WTC11 (cell line): ENCODE data around the gene TMPRSS13. TPM values are rescaled to one million over a fixed set of nuclear protein-coding genes. Genes with fewer than 3 reads are reported as not detected.

Experiments used
- ATAC-seq: fragments of 200-7000 bp; cut with Tn5 transposase; 2 replicates; pipeline ENCODE4 v1.10.0; 2021; ENCODE audit warnings: mild to moderate bottlenecking, moderate library complexity
- CTCF ChIA-PET: fragments of 300-600 bp; sonication (Branson Sonifier 250); formaldehyde crosslinking; loops from one replicate; lab custom pipeline; 2021; ENCODE audit warnings: antibody characterized with exemption; lab: Charles Lee
- POLR2A ChIA-PET: fragments of 350-600 bp; sonication (Branson Sonifier 250); formaldehyde crosslinking; loops from one replicate; lab custom pipeline; 2021; ENCODE audit warnings: antibody characterized with exemption; lab: Charles Lee
- DNase-seq: peaks from one replicate; pipeline ENCODE4 v3.0.0; 2021; ENCODE audit warnings: low spot score
- H3K27ac Mint-ChIP-seq: 2 replicates; pipeline ENCODE4 v1.8.0; 2021; ENCODE audit warnings: mixed read lengths
- H3K27me3 Mint-ChIP-seq: 2 replicates; pipeline ENCODE4 v1.8.0; 2021; ENCODE audit warnings: low read depth, mild to moderate bottlenecking, moderate library complexity, mixed read lengths
- H3K36me3 Mint-ChIP-seq: 2 replicates; pipeline ENCODE4 v1.8.0; 2021; ENCODE audit warnings: mixed read lengths
- H3K4me1 Mint-ChIP-seq: 2 replicates; pipeline ENCODE4 v1.8.0; 2022; ENCODE audit warnings: mixed read lengths
- H3K4me3 Mint-ChIP-seq: 2 replicates; pipeline ENCODE4 v1.8.0; 2021; ENCODE audit warnings: mild to moderate bottlenecking, moderate library complexity, mixed read lengths
- H3K9me3 Mint-ChIP-seq: 2 replicates; pipeline ENCODE4 v1.8.0; 2021; ENCODE audit warnings: mixed read lengths
- FOXP1 ChIP-seq: sonication (generic); formaldehyde crosslinking; IDR thresholded peaks from 2 replicates; pipeline ENCODE4 v1.8.0; 2022; ENCODE audit warnings: missing genetic modification reagents, mild to moderate bottlenecking, moderate library complexity, borderline replicate concordance
- GTF2I ChIP-seq: fragments of 250-450 bp; sonication (Bioruptor Pico); conservative IDR thresholded peaks from 2 replicates; pipeline ENCODE4 v1.4.0; 2021; ENCODE audit warnings: mild to moderate bottlenecking
- JUN ChIP-seq: sonication (generic); formaldehyde crosslinking; IDR thresholded peaks from 2 replicates; pipeline ENCODE4 v1.8.0; 2023; ENCODE audit warnings: mild to moderate bottlenecking, missing genetic modification reagents
- MXD4 ChIP-seq: fragments of 250-450 bp; sonication (Bioruptor Pico); IDR thresholded peaks from 2 replicates; pipeline ENCODE4 v1.8.0; 2021; ENCODE audit warnings: mild to moderate bottlenecking, moderate library complexity, borderline replicate concordance
- MYBL2 ChIP-seq: sonication (generic); formaldehyde crosslinking; IDR thresholded peaks from 2 replicates; pipeline ENCODE4 v1.8.1; 2023; ENCODE audit warnings: mild to moderate bottlenecking, moderate library complexity, missing genetic modification reagents
- NFYB ChIP-seq: sonication (generic); formaldehyde crosslinking; conservative IDR thresholded peaks from 2 replicates; pipeline ENCODE4 v1.8.0; 2022; ENCODE audit warnings: low read depth, missing genetic modification reagents
- NR2C2 ChIP-seq: sonication (generic); formaldehyde crosslinking; IDR thresholded peaks from 2 replicates; pipeline ENCODE4 v1.8.0; 2022; ENCODE audit warnings: mild to moderate bottlenecking, missing genetic modification reagents
- NR3C1 ChIP-seq: sonication (generic); formaldehyde crosslinking; conservative IDR thresholded peaks from 2 replicates; pipeline ENCODE4 v1.8.1; 2023; ENCODE audit warnings: low read depth, mild to moderate bottlenecking, missing genetic modification reagents
- SMAD3 ChIP-seq: sonication (generic); formaldehyde crosslinking; IDR thresholded peaks from 2 replicates; pipeline ENCODE4 v1.8.0; 2022; ENCODE audit warnings: missing genetic modification reagents, mild to moderate bottlenecking, borderline replicate concordance
- ZBTB21 ChIP-seq: sonication (generic); formaldehyde crosslinking; IDR thresholded peaks from 2 replicates; pipeline ENCODE4 v1.8.1; 2023; ENCODE audit warnings: mild to moderate bottlenecking, missing genetic modification reagents, borderline replicate concordance
- ZNF138 ChIP-seq: sonication (generic); formaldehyde crosslinking; conservative IDR thresholded peaks from 2 replicates; pipeline ENCODE4 v1.8.1; 2022; ENCODE audit warnings: mild to moderate bottlenecking, moderate library complexity, missing genetic modification reagents
- ZNF317 ChIP-seq: sonication (generic); formaldehyde crosslinking; IDR thresholded peaks from 2 replicates; pipeline ENCODE4 v1.8.1; 2023; ENCODE audit warnings: low read depth, mild to moderate bottlenecking, moderate library complexity, missing genetic modification reagents, borderline replicate concordance
- ZNF416 ChIP-seq: fragments of 250-450 bp; sonication (Bioruptor Pico); IDR thresholded peaks from 2 replicates; pipeline ENCODE4 v1.9.0; 2021; ENCODE audit warnings: mild to moderate bottlenecking, inconsistent platforms
- ZNF423 ChIP-seq: fragments of 250-450 bp; sonication (Bioruptor Pico); IDR thresholded peaks from 2 replicates; pipeline ENCODE4 v2.1.2; 2022; ENCODE audit warnings: mild to moderate bottlenecking, moderate library complexity
- total RNA-seq: library from RNA; stranded (reverse); gene quantifications from 3 replicates; pipeline ENCODE4 v1.2.3, GENCODE V29; 2021
- TF ChIP-seq, protein P1 (sequence below): sonication (generic); formaldehyde crosslinking; IDR thresholded peaks from 2 replicates; pipeline ENCODE4 v1.8.0; 2023; ENCODE audit warnings: missing genetic modification reagents
- TF ChIP-seq, protein P2 (sequence below): sonication (generic); formaldehyde crosslinking; IDR thresholded peaks from 2 replicates; pipeline ENCODE4 v1.8.1; 2022; ENCODE audit warnings: mild to moderate bottlenecking, moderate library complexity, missing genetic modification reagents
- TF ChIP-seq, protein P3 (sequence below): sonication (generic); formaldehyde crosslinking; IDR thresholded peaks from 2 replicates; pipeline ENCODE4 v1.8.0; 2022; ENCODE audit warnings: mild to moderate bottlenecking, missing genetic modification reagents
- TF ChIP-seq, protein P4 (sequence below): fragments of 250-450 bp; sonication (Bioruptor Pico); conservative IDR thresholded peaks from 2 replicates; pipeline ENCODE4 v1.9.0; 2021; ENCODE audit warnings: mild to moderate bottlenecking
- TF ChIP-seq, protein P5 (sequence below): fragments of 200-600 bp; IDR thresholded peaks from 2 replicates; pipeline ENCODE4 v1.8.0; 2022; ENCODE audit warnings: antibody characterized with exemption
- TF ChIP-seq, protein P6 (sequence below): sonication (generic); formaldehyde crosslinking; IDR thresholded peaks from 2 replicates; pipeline ENCODE4 v1.8.0; 2023; ENCODE audit warnings: mild to moderate bottlenecking, missing genetic modification reagents
- TF ChIP-seq, protein P7 (sequence below): sonication (generic); formaldehyde crosslinking; IDR thresholded peaks from 2 replicates; pipeline ENCODE4 v1.8.1; 2022; ENCODE audit warnings: low read depth, missing genetic modification reagents, borderline replicate concordance

TMPRSS13 gene
- total RNA-seq, 1 experiment from 2014 or later = 0.63 TPM

DNA sequence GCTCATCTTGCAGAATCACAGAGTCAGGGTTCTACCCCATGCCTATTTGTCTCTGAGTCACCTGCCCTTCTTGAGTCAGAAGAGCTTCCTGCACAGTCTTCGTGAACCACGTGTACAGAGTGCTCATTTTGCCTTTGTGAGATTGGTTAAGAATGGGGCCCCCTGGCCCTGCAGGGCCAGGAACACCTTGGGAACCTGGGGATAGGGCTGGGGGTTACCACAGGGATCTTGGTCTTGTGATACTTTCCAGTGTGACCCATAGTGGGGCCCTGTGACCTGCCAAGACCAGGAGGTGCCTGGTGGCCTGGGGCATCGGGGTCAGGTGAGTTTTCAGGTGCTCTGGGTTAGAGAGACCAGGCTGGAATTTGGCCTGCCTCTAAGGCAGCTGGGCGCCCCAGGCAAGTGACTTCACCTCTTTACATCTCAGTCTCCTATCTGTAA, 9.4 kb downstream of the TMPRSS13 start:
- TF ChIP-seq GTF2I (CRISPR knock-in tag) (no peak), NFYB (CRISPR knock-in tag) (no peak), ZNF138 (CRISPR knock-in tag) (no peak)
- TF ChIP-seq, protein P1, sequence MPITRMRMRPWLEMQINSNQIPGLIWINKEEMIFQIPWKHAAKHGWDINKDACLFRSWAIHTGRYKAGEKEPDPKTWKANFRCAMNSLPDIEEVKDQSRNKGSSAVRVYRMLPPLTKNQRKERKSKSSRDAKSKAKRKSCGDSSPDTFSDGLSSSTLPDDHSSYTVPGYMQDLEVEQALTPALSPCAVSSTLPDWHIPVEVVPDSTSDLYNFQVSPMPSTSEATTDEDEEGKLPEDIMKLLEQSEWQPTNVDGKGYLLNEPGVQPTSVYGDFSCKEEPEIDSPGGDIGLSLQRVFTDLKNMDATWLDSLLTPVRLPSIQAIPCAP (CRISPR knock-in tag) = no peak
- TF ChIP-seq, protein P2, sequence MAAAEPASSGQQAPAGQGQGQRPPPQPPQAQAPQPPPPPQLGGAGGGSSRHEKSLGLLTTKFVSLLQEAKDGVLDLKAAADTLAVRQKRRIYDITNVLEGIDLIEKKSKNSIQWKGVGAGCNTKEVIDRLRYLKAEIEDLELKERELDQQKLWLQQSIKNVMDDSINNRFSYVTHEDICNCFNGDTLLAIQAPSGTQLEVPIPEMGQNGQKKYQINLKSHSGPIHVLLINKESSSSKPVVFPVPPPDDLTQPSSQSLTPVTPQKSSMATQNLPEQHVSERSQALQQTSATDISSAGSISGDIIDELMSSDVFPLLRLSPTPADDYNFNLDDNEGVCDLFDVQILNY (CRISPR knock-in tag) = no peak
- no peaks in the 10 kb centered on the region for H3K36me3 Mint-ChIP-seq
- DNase-seq (no peak), ATAC-seq (no peak)
- CTCF ChIA-PET = interaction anchor here (0.6 to 2.8 kb wide), 6 partner anchors 9 to 493 kb away, joined by 3 to 12 read pairs (median 4); partner anchors contain the start of gene FXYD6
- no peak overlapping the region for H3K27ac Mint-ChIP-seq
- no peak overlapping the region for H3K4me3 Mint-ChIP-seq
- H3K4me1 Mint-ChIP-seq = peaks cover 4% of the 10 kb centered on the region
- H3K9me3 Mint-ChIP-seq = no peaks in the 10 kb centered on the region
- POLR2A ChIA-PET = no interaction called here
- no peaks in the 10 kb centered on the region for H3K27me3 Mint-ChIP-seq

DNA sequence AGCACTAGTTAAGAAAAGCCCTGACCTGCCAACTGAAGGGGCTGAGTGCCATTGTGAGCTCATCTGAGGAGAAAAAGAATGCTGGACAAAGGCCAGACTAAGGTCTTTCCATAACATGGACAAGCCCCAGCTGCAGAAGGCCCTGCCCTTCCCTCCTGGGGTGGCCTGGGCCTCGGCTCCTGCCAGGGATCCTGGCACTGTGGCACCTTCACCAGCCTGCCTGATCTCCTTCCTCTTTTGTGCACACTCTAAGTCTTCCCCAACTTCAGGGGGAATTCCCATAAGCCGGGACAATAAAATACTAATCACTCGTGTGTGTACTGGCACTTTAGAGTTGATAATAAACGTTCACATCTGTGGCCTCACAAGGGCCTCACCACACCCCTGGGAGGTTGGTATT, 9.9 kb downstream of the TMPRSS13 start:
- ATAC-seq (no peak), DNase-seq (no peak)
- H3K27ac Mint-ChIP-seq = no peak overlapping the region
- H3K4me1 Mint-ChIP-seq = peaks cover 6% of the 10 kb centered on the region
- no peaks in the 10 kb centered on the region for H3K9me3 Mint-ChIP-seq
- H3K27me3 Mint-ChIP-seq = no peaks in the 10 kb centered on the region
- no peaks in the 10 kb centered on the region for H3K36me3 Mint-ChIP-seq
- POLR2A ChIA-PET = no interaction called here
- TF ChIP-seq NR2C2 (CRISPR knock-in tag) = no peak
- TF ChIP-seq ZNF317 (CRISPR knock-in tag) = no peak
- TF ChIP-seq, protein P3, sequence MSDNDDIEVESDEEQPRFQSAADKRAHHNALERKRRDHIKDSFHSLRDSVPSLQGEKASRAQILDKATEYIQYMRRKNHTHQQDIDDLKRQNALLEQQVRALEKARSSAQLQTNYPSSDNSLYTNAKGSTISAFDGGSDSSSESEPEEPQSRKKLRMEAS (CRISPR knock-in tag) = no peak
- TF ChIP-seq ZNF416 (CRISPR knock-in tag) = no peak
- no peak for TF ChIP-seq FOXP1 (CRISPR knock-in tag)
- TF ChIP-seq, protein P4, sequence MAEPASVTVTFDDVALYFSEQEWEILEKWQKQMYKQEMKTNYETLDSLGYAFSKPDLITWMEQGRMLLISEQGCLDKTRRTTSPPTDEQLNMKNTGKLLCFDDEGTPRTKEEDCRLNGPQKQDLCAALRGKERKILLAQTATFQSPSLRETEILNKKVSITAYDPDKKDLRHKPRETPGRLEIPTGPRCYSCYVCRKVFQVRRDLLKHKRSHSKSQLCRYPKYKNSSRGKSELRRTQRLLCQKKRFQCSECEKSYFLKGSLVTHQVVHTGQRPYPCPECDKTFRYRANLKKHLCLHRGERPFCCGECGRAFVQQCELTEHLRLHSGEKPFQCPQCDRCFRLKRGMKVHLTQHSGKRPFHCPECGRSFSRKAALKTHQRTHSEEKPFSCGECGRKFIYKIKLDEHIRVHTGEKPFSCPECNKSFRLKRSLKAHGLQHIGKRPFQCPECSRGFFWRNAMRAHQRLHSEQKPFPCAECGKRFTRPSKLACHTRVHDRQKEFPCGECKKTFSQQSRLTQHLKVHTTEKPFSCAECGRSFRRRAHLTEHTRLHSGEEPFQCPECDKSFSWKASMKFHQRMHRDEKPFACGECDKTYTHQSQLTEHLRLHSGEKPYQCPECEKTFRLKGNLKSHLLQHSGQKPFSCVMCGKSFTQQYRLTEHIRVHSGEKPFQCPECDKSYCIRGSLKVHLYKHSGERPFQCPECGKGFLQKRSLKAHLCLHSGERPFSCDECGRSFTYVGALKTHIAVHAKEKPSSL = no peak
- TF ChIP-seq, protein P5, sequence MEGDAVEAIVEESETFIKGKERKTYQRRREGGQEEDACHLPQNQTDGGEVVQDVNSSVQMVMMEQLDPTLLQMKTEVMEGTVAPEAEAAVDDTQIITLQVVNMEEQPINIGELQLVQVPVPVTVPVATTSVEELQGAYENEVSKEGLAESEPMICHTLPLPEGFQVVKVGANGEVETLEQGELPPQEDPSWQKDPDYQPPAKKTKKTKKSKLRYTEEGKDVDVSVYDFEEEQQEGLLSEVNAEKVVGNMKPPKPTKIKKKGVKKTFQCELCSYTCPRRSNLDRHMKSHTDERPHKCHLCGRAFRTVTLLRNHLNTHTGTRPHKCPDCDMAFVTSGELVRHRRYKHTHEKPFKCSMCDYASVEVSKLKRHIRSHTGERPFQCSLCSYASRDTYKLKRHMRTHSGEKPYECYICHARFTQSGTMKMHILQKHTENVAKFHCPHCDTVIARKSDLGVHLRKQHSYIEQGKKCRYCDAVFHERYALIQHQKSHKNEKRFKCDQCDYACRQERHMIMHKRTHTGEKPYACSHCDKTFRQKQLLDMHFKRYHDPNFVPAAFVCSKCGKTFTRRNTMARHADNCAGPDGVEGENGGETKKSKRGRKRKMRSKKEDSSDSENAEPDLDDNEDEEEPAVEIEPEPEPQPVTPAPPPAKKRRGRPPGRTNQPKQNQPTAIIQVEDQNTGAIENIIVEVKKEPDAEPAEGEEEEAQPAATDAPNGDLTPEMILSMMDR = no peak
- no peak for TF ChIP-seq NR3C1 (CRISPR knock-in tag)
- TF ChIP-seq, protein P6, sequence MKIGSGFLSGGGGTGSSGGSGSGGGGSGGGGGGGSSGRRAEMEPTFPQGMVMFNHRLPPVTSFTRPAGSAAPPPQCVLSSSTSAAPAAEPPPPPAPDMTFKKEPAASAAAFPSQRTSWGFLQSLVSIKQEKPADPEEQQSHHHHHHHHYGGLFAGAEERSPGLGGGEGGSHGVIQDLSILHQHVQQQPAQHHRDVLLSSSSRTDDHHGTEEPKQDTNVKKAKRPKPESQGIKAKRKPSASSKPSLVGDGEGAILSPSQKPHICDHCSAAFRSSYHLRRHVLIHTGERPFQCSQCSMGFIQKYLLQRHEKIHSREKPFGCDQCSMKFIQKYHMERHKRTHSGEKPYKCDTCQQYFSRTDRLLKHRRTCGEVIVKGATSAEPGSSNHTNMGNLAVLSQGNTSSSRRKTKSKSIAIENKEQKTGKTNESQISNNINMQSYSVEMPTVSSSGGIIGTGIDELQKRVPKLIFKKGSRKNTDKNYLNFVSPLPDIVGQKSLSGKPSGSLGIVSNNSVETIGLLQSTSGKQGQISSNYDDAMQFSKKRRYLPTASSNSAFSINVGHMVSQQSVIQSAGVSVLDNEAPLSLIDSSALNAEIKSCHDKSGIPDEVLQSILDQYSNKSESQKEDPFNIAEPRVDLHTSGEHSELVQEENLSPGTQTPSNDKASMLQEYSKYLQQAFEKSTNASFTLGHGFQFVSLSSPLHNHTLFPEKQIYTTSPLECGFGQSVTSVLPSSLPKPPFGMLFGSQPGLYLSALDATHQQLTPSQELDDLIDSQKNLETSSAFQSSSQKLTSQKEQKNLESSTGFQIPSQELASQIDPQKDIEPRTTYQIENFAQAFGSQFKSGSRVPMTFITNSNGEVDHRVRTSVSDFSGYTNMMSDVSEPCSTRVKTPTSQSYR (CRISPR knock-in tag) = no peak
- TF ChIP-seq ZBTB21 (CRISPR knock-in tag) = no peak
- no peak for TF ChIP-seq SMAD3 (CRISPR knock-in tag)
- TF ChIP-seq ZNF423 = no peak
- TF ChIP-seq MXD4 (CRISPR knock-in tag) = no peak
- TF ChIP-seq JUN (CRISPR knock-in tag) = no peak
- TF ChIP-seq, protein P7, sequence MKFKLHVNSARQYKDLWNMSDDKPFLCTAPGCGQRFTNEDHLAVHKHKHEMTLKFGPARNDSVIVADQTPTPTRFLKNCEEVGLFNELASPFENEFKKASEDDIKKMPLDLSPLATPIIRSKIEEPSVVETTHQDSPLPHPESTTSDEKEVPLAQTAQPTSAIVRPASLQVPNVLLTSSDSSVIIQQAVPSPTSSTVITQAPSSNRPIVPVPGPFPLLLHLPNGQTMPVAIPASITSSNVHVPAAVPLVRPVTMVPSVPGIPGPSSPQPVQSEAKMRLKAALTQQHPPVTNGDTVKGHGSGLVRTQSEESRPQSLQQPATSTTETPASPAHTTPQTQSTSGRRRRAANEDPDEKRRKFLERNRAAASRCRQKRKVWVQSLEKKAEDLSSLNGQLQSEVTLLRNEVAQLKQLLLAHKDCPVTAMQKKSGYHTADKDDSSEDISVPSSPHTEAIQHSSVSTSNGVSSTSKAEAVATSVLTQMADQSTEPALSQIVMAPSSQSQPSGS (CRISPR knock-in tag) = no peak
- TF ChIP-seq MYBL2 (CRISPR knock-in tag) = no peak
- CTCF ChIA-PET = interaction anchor here (0.7 to 1.6 kb wide), 4 partner anchors 9 to 493 kb away, joined by 3 to 6 read pairs (median 4); partner anchors contain the start of gene FXYD6
- H3K4me3 Mint-ChIP-seq = no peak overlapping the region
